GM12872 (cell line): ENCODE measurements around the gene SLIT3.

ENCODE experiments used
- CTCF ChIP-seq: IDR thresholded peaks from 3 replicates; pipeline ENCODE4 v1.5.1; 2011; ENCODE audit warnings: low read depth, mild to moderate bottlenecking, low read length, moderate library complexity; ENCODE audit not compliant: insufficient read depth

SLIT3 gene

GRCh38 chr5:168642019-168642418, 658.9 kb downstream of the SLIT3 start:
- no peak for TF ChIP-seq CTCF

- TF ChIP-seq CTCF: no peak
These were observed 663.1 kb downstream of the SLIT3 start for GRCh38 chr5:168637793-168638192.

GRCh38 chr5:168637281-168637680, 663.7 kb downstream of the SLIT3 start:
- TF ChIP-seq CTCF: no peak

- TF ChIP-seq CTCF: no peak
These were observed 676.0 kb downstream of the SLIT3 start for GRCh38 chr5:168624850-168625364.

GRCh38 chr5:168620807-168621206, 680.1 kb downstream of the SLIT3 start:
- TF ChIP-seq CTCF: no peak

- TF ChIP-seq CTCF: no peak
These were observed 686.3 kb downstream of the SLIT3 start for GRCh38 chr5:168614661-168615060.

GRCh38 chr5:168613996-168614395, 686.9 kb downstream of the SLIT3 start:
- TF ChIP-seq CTCF: no peak
